Measurements from ENCODE around the gene RIC3. TPM values are rescaled to one million over a fixed set of nuclear protein-coding genes. Genes with fewer than 3 reads are reported as not detected.
A peak's percentile ranks its signal among the peaks of the same experiment; 100 is the strongest.

RIC3 gene
- total RNA-seq, 4 donors from 2014 or later = 11.8 to 28.2 (median 18.9) TPM

GRCh38 chr11:8209208-8209807, 40.5 kb upstream of the RIC3 start:
- 54 to 75% methylated on average over 4 of the region's 4 CpGs for WGBS, 2 donors
- no peaks in the 10 kb centered on the region for H3K9me3 ChIP-seq
- peak in 1 of 2 donors; percentile 49 for DNase-seq (ENCODE audit: low spot score in 2 of 2)
- H3K36me3 ChIP-seq = no peaks in the 10 kb centered on the region
- H3K4me3 ChIP-seq = no peak overlapping the region
- peaks cover 0 to 13% (median 1%) of the 10 kb centered on the region in 4 donors for H3K4me1 ChIP-seq
- no peak for TF ChIP-seq EP300 (IDR thresholded peaks at IDR 0.05)
- TF ChIP-seq POLR2A (IDR thresholded peaks at IDR 0.05) = no peak
- TF ChIP-seq CTCF (IDR thresholded peaks at IDR 0.05) = no peak
- no peak overlapping the region for H3K27ac ChIP-seq
- peaks cover 0 to 15% of the 10 kb centered on the region in 2 donors for H3K27me3 ChIP-seq

GRCh38 chr11:8207080-8208000, 38.5 kb upstream of the RIC3 start:
- Histone ChIP-seq H3K9me3 (no peaks in the 10 kb centered on the region), H3K4me3 (no peak overlapping the region), H3K27me3 (peaks cover 0 to 15% of the 10 kb centered on the region in 2 donors), H3K36me3 (no peaks in the 10 kb centered on the region), H3K4me1 (peaks cover 0 to 13% (median 1%) of the 10 kb centered on the region in 4 donors), H3K27ac (peak overlapping the region in 3 of 4 donors; percentile 5 to 68 (median 33))
- WGBS, 2 donors = 34 to 46% methylated on average over 20 of the region's 20 CpGs
- no peak for DNase-seq (ENCODE audit: low spot score in 2 of 2)
- TF ChIP-seq CTCF (IDR thresholded peaks at IDR 0.05) = no peak
- TF ChIP-seq EP300 (IDR thresholded peaks at IDR 0.05) = no peak
- no peak for TF ChIP-seq POLR2A (IDR thresholded peaks at IDR 0.05)

- Histone ChIP-seq H3K9me3 (no peaks in the 10 kb centered on the region), H3K27ac (peak overlapping the region in 3 of 4 donors; percentile 33 to 68 (median 35)), H3K4me1 (peaks cover 0 to 13% (median 1%) of the 10 kb centered on the region in 4 donors), H3K27me3 (peaks cover 0 to 15% of the 10 kb centered on the region in 2 donors), H3K36me3 (no peaks in the 10 kb centered on the region), H3K4me3 (peak overlapping the region in 2 of 4 donors; percentile 4 to 30)
- no peak for DNase-seq (ENCODE audit: low spot score in 2 of 2)
- 42 to 43% methylated on average over 31 of the region's 31 CpGs for WGBS, 2 donors
- TF ChIP-seq POLR2A (IDR thresholded peaks at IDR 0.05) (no peak), EP300 (IDR thresholded peaks at IDR 0.05) (peak in 1 of 2 donors; percentile 38)
These were observed 37.6 kb upstream of the RIC3 start for GRCh38 chr11:8206251-8207079.

- no peaks in the 10 kb centered on the region for H3K36me3 ChIP-seq
- H3K4me1 ChIP-seq = peaks cover 0 to 13% (median 1%) of the 10 kb centered on the region in 4 donors
- DNase-seq (ENCODE audit: low spot score in 2 of 2) = no peak
- 87 to 91% methylated on average over 8 of the region's 8 CpGs for WGBS, 2 donors
- H3K27me3 ChIP-seq = peaks cover 0 to 15% of the 10 kb centered on the region in 2 donors
- TF ChIP-seq POLR2A (IDR thresholded peaks at IDR 0.05) = no peak
- TF ChIP-seq EP300 (IDR thresholded peaks at IDR 0.05) = no peak
- no peak for TF ChIP-seq CTCF (IDR thresholded peaks at IDR 0.05)
- no peaks in the 10 kb centered on the region for H3K9me3 ChIP-seq
- no peak overlapping the region for H3K27ac ChIP-seq
- no peak overlapping the region for H3K4me3 ChIP-seq
These were observed 36.7 kb upstream of the RIC3 start for GRCh38 chr11:8205566-8205965.

- Histone ChIP-seq H3K4me1 (peaks cover 0 to 13% (median 1%) of the 10 kb centered on the region in 4 donors), H3K36me3 (no peaks in the 10 kb centered on the region), H3K27me3 (peaks cover 0 to 15% of the 10 kb centered on the region in 2 donors), H3K27ac (no peak overlapping the region), H3K4me3 (no peak overlapping the region), H3K9me3 (no peaks in the 10 kb centered on the region)
- no peak for DNase-seq (ENCODE audit: low spot score in 2 of 2)
- 55 to 63% methylated on average over 5 of the region's 5 CpGs for WGBS, 2 donors
- no peak for TF ChIP-seq EP300 (IDR thresholded peaks at IDR 0.05)
- TF ChIP-seq POLR2A (IDR thresholded peaks at IDR 0.05) = no peak
- TF ChIP-seq CTCF (IDR thresholded peaks at IDR 0.05) = no peak
These were observed 35.8 kb upstream of the RIC3 start for GRCh38 chr11:8204596-8204995.

Measured in tibial nerve (tissue), 4 donors.